IMR-90 (cell line): Measurements from ENCODE around the gene ROBO2. TPM values are rescaled to one million over a fixed set of nuclear protein-coding genes. Genes with fewer than 3 reads are reported as not detected.

Experiments
- ATAC-seq: fragments of 200-7000 bp; cut with Tn5 transposase; 2 replicates; pipeline ENCODE4 v1.9.1; 2020; ENCODE audit warnings: low read depth, mild to moderate bottlenecking, moderate library complexity
- BruUV-seq: library from RNA; stranded (reverse); fragments of 400-500 nt; replicated peaks from 2 replicates; lab custom pipeline; 2021; lab: Mats Ljungman, UMichigan
- CTCF ChIA-PET: fragments of 300-600 bp; formaldehyde crosslinking; extraction: SDS; loops from one replicate; lab custom pipeline; 2021; ENCODE audit warnings: antibody characterized with exemption; lab: Yijun Ruan, JAX
- POLR2A ChIA-PET: fragments of 300-600 bp; sonication (Branson Sonifier 250); formaldehyde crosslinking; loops from one replicate; lab custom pipeline; 2022; ENCODE audit warnings: antibody characterized with exemption; ENCODE audit not compliant: unreplicated experiment; lab: Charles Lee
- DNase-seq: peaks from one replicate; pipeline ENCODE4 v3.0.0; 2013
- H2AFZ ChIP-seq: replicated peaks from 2 replicates; pipeline ENCODE3; 2013; ENCODE audit warnings: low read length, mild to moderate bottlenecking; ENCODE audit not compliant: poor library complexity
- H2AK5ac ChIP-seq: 2 replicates; pipeline ENCODE4 v1.6.1; 2013; ENCODE audit warnings: low read depth, low read length, inconsistent platforms
- H2AK9ac ChIP-seq: replicated peaks from 2 replicates; pipeline ENCODE3; 2013; ENCODE audit warnings: mild to moderate bottlenecking, low read depth, low read length, moderate library complexity; ENCODE audit not compliant: poor library complexity
- H2BK120ac ChIP-seq: 2 replicates; pipeline ENCODE4 v1.6.1; 2013; ENCODE audit warnings: low read depth, low read length, inconsistent platforms
- H2BK15ac ChIP-seq: 3 replicates; pipeline ENCODE4 v1.6.1; 2013; ENCODE audit warnings: low read depth, low read length, inconsistent platforms
- H2BK20ac ChIP-seq: 2 replicates; pipeline ENCODE4 v1.6.1; 2013; ENCODE audit warnings: low read depth, mild to moderate bottlenecking, inconsistent platforms, low read length, moderate library complexity
- H2BK5ac ChIP-seq: 2 replicates; pipeline ENCODE4 v1.6.1; 2013; ENCODE audit warnings: mild to moderate bottlenecking, low read depth, low read length, inconsistent platforms; ENCODE audit not compliant: poor library complexity, severe bottlenecking
- H3K14ac ChIP-seq: replicated peaks from 2 replicates; pipeline ENCODE4 v1.6.1; 2013; ENCODE audit warnings: low read depth, low read length, inconsistent platforms
- H3K18ac ChIP-seq: 2 replicates; pipeline ENCODE4 v1.6.1; 2013; ENCODE audit warnings: low read depth, low read length, control low read depth
- H3K23ac ChIP-seq: 2 replicates; pipeline ENCODE4 v1.6.1; 2013; ENCODE audit warnings: low read depth, low read length, inconsistent platforms
- H3K27ac ChIP-seq: 2 replicates; pipeline ENCODE4 v1.5.1; 2013; ENCODE audit warnings: mild to moderate bottlenecking, control low read depth, low read length; ENCODE audit not compliant: insufficient read depth
- H3K27me3 ChIP-seq: 2 replicates; pipeline ENCODE4 v1.6.1; 2013; ENCODE audit warnings: low read length; ENCODE audit not compliant: control insufficient read depth, insufficient read depth
- H3K36me3 ChIP-seq: 2 replicates; pipeline ENCODE4 v1.6.1; 2013; ENCODE audit warnings: low read length, mixed read lengths; ENCODE audit not compliant: control insufficient read depth, insufficient read depth
- H3K4ac ChIP-seq: 2 replicates; pipeline ENCODE4 v1.6.1; 2013; ENCODE audit warnings: low read depth, low read length, inconsistent platforms
- H3K4me1 ChIP-seq: 2 replicates; pipeline ENCODE4 v1.6.1; 2013; ENCODE audit warnings: low read length, mixed read lengths; ENCODE audit not compliant: control insufficient read depth, insufficient read depth
- H3K4me2 ChIP-seq: 2 replicates; pipeline ENCODE4 v1.6.1; 2013; ENCODE audit warnings: low read depth, mild to moderate bottlenecking, control low read depth, low read length, moderate library complexity
- H3K4me3 ChIP-seq: 2 replicates; pipeline ENCODE4 v1.5.1; 2013; ENCODE audit warnings: low read depth, mild to moderate bottlenecking, control low read depth, low read length, moderate library complexity; ENCODE audit not compliant: insufficient read depth
- H3K56ac ChIP-seq: 2 replicates; pipeline ENCODE4 v1.6.1; 2013; ENCODE audit warnings: low read length, inconsistent platforms; ENCODE audit not compliant: insufficient read depth; ENCODE audit errors: extremely low read depth
- H3K79me1 ChIP-seq, 2 experiments: 2 replicates each; pipeline ENCODE4 v1.6.1; 2013; ENCODE audit warnings: low read length in 2 of 2, inconsistent platforms in 1 of 2, low read depth in 1 of 2
- H3K9ac ChIP-seq: 2 replicates; pipeline ENCODE4 v1.6.1; 2013; ENCODE audit warnings: low read depth, low read length, control low read depth
- H3K9me1 ChIP-seq: 2 replicates; pipeline ENCODE4 v1.6.1; 2013; ENCODE audit warnings: low read length, inconsistent platforms; ENCODE audit not compliant: insufficient read depth
- H3K9me3 ChIP-seq: 2 replicates; pipeline ENCODE4 v1.6.1; 2013; ENCODE audit warnings: low read length; ENCODE audit not compliant: control insufficient read depth, insufficient read depth
- H4K20me1 ChIP-seq: 2 replicates; pipeline ENCODE4 v1.6.1; 2013; ENCODE audit warnings: low read length, inconsistent platforms; ENCODE audit not compliant: insufficient read depth
- H4K5ac ChIP-seq: 2 replicates; pipeline ENCODE4 v1.6.1; 2013; ENCODE audit warnings: mild to moderate bottlenecking, low read depth, low read length, control low read depth
- H4K8ac ChIP-seq, 2 experiments: 2 replicates each; pipeline ENCODE4 v1.6.1; 2013; ENCODE audit warnings: low read depth in 2 of 2, low read length in 2 of 2, control low read depth in 1 of 2, inconsistent platforms in 1 of 2
- H4K91ac ChIP-seq: 2 replicates; pipeline ENCODE4 v1.6.1; 2013; ENCODE audit warnings: low read depth, low read length, inconsistent platforms; ENCODE audit not compliant: insufficient read depth
- FOS ChIP-seq: fragments of 150-350 bp; IDR thresholded peaks from 2 replicates; pipeline ENCODE4 v1.6.1; 2016; ENCODE audit warnings: low read depth, low read length
- MAZ ChIP-seq: IDR thresholded peaks from 2 replicates; pipeline ENCODE4 v1.6.1; 2012; ENCODE audit warnings: low read depth, mild to moderate bottlenecking, low read length, improper control_type of control experiment, moderate library complexity, borderline replicate concordance
- POLR2A ChIP-seq: IDR thresholded peaks from 2 replicates; pipeline ENCODE4 v1.6.1; 2012; ENCODE audit warnings: mild to moderate bottlenecking, low read depth, low read length
- RCOR1 ChIP-seq: IDR thresholded peaks from 2 replicates; pipeline ENCODE4 v1.6.1; 2012; ENCODE audit warnings: mild to moderate bottlenecking, low read length, improper control_type of control experiment; ENCODE audit not compliant: insufficient replicate concordance
- RFX5 ChIP-seq: IDR thresholded peaks from 2 replicates; pipeline ENCODE4 v1.8.0; 2012; ENCODE audit warnings: low read depth, mild to moderate bottlenecking, low read length, moderate library complexity
- WGBS, 2 experiments: methylation state at CpG; one replicate each; pipeline versions ENCODE4 v1.1.5 to v1.1.7; 2013; ENCODE audit warnings: missing lambda C conversion rate in 2 of 2; ENCODE audit not compliant: insufficient read length in 1 of 2; ENCODE audit errors: extremely low coverage in 2 of 2; 5-methylcytosine and 5-hydroxymethylcytosine counted together
- dilution Hi-C: fragments of 300-500 bp; cut with HindIII; formaldehyde crosslinking; loops from one replicate; pipeline ENCODE4 v1.14.3; 2018; ENCODE audit warnings: low sequenced_read_pairs; ENCODE audit not compliant: unreplicated experiment
- in situ Hi-C: fragments of 300-500 bp; cut with MboI; formaldehyde crosslinking; loops from 3 replicates; pipeline ENCODE4 v1.14.3; 2019; ENCODE audit warnings: low sequenced_read_pairs, inconsistent platforms, mixed read lengths
- intact Hi-C: fragments of 100-400 bp; cut with micrococcal nuclease; formaldehyde crosslinking; loops from 2 replicates; pipeline ENCODE4 v1.10.0; 2022
- polyA plus RNA-seq, 3 experiments: library from polyadenylated mRNA; depleted of rRNA; stranded (reverse); fragments of >200 nt; gene quantifications; 2 replicates each; pipeline ENCODE4 v1.2.3, GENCODE V29; 2012; ENCODE audit warnings: low replicate concordance in 1 of 3
- total RNA-seq: library from RNA; depleted of rRNA; stranded (reverse); fragments of >200 nt; gene quantifications from 2 replicates; pipeline ENCODE4 v1.2.3, GENCODE V29; 2012

The ROBO2 gene
- total and polyA plus RNA-seq, 2 of the 4 experiments (the other 2 are of a cell fraction), result 9.3 to 14.5 TPM

DNA sequence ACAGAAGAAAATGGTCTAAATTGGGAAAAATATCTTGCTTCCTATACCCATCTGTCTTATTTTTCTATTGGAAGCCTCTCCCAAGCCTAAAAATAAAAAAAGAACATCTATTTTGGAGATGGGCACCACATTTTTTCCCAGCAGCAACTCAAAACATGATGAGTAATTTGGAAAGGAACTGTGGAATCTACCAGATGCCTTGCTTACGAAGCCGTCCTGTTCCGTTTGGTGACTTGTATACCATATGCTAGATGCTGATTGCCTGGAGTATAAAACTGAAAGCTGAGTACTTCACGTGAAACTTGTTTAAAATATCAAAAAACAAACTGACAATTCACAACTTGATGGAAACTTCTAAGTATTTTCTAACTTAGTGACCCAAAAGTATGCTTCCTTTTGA is 491.0 kb downstream of the ROBO2 start:
- Histone ChIP-seq H3K4me3 (no peak overlapping the region), H3K23ac (no peak overlapping the region), H2BK20ac (no peak overlapping the region), H4K91ac (no peak overlapping the region), H3K9ac (no peak overlapping the region), H2BK5ac (no peak overlapping the region), H3K56ac (no peak overlapping the region), H3K4me1 (no peaks in the 10 kb centered on the region), H3K27me3 (no peaks in the 10 kb centered on the region), H4K20me1 (no peaks in the 10 kb centered on the region), H3K18ac (no peak overlapping the region), H3K79me1 (no peaks in the 10 kb centered on the region), H3K4me2 (no peak overlapping the region), H2AK9ac (no peak overlapping the region), H3K36me3 (no peaks in the 10 kb centered on the region), H3K9me3 (no peaks in the 10 kb centered on the region), H2AFZ (no peak overlapping the region), H3K9me1 (no peaks in the 10 kb centered on the region), H3K27ac (no peak overlapping the region), H2BK15ac (no peak overlapping the region), H2AK5ac (no peak overlapping the region), H3K4ac (no peak overlapping the region), H4K5ac (no peak overlapping the region), H3K14ac (no peak overlapping the region), H4K8ac (no peak overlapping the region), H2BK120ac (no peak overlapping the region)
- no peak for TF ChIP-seq RCOR1
- TF ChIP-seq MAZ, result no peak
- no peak for TF ChIP-seq RFX5
- no peak for TF ChIP-seq FOS
- no peak for TF ChIP-seq POLR2A
- WGBS, 2 experiments, result no CpG with 5 or more reads among the region's 4 CpGs
- ATAC-seq (peak; percentile 48; the same call in 1 of the 2 replicates), DNase-seq (peak; percentile 29)
- intact Hi-C loops (no loop called here), in situ Hi-C loops (no loop called here), dilution Hi-C loops (no loop called here)
- BruUV-seq, result no TSS peak
- ChIA-PET CTCF (no interaction called here), POLR2A (no interaction called here)
